NCI-H524 treated with DMSO at 0.1 percent for 48 hours (cell line): ENCODE results near the gene ZDHHC7.
"Not testable (repeated sequence)": the region's sequence is repeated elsewhere in the genome, so short reads cannot be mapped to it uniquely, and the experiment has no call there.

ENCODE experiments used
- DNase-seq: peaks from one replicate; lab custom pipeline; 2025; lab: John Stamatoyannopoulos, UW

Gene ZDHHC7

DNA sequence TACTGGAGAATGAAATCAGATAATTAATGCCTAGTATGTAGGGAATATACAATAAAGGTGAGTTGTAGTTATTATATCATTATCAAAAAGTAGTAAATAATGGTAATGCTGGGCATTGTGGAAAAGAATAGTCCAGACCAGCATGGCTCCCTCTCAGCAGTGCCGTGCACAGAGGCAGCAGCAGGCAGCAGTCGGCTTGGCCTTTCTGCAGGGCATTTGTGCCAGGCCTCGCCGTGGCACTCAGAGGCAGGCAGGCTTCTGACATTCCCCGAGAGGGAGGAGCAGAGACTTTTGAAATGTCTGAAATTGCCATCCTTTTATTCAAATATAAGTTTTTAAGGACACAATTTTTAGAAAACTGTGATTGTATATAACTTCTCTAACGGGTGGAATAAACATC lies 31.3 kb upstream of the ZDHHC7 start:
- no peak for DNase-seq

DNA sequence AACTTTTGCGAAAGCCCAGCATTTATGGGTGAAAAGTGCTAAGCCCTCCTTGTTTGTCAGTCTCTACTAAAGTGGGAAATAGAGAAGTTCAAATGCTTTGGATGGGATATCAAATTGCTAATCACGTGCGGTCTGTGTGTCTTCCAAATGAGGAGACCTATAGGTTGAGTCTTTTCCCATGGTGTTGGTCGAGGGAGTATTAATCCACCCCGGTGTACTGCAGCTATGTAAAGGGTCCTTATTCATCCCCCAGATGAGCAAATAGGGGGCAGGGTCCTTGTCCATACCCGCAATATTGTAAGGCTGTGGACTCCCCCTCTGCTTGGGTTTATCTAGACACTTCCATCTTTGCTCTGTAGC lies 30.8 kb upstream of the ZDHHC7 start:
- peak; percentile 59 for DNase-seq

DNA sequence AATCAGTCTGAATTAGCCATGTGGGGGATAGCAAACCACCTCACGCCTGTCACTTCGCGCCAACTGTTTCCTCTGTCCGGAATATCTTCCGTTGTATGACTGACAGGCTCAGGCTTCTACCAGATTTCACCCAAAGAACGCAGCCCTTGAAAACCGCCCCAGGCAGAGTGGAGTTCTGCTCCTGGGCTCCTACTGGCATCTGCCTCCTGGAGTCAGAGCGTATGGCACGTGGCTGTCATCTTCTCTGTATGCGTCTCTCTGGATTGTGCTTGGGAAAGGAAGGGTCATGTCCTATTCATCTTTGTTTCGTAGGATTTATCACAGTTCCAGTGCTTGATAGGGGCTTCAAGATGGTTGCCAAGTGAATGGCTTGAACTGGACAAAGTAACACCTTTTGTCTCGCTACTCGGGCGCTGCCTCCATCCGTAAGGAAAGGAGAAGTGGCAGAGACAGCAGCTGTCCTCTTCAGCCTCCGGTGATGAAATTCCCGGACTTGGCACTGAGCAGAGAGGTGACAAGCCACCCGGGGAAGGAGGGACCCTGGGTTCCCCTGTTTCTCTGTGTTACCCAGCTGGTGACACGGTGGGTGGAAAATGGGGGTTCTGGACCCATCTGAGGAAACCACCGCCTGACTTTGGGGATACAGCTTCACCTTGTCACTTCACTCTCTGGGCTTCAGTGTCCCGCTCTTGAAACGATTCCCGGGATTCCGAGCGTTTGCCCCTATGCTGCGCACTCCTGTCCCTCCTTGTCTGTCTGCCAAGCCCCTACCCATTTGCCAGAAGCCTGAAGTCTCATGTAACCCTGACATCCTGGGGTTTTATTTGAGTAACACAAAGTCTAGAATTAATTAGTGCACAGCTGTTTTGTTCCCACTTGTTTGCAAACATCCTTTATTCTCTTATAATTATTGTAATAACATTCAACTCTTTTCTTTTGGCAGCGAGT lies 30.2 kb upstream of the ZDHHC7 start:
- DNase-seq, result peak; percentile 85

DNA sequence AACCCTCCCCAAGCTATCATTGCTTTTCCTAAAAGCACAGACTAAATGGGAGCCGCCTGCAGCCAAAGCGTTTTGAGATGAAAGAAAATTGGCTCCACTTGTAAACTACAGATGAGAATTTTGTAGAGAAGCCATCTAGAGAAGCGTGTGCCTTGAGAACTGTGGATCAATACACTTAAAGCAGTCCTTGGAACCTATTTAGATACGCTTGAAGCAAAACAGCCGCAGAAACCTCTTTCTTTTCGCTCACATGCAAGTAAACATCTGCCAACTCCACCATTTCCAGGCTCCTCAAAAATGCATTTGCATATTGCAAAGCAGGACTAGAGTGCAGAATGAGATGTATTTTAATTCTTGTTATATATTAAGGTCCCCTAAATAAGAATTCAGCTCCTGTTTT lies 29.4 kb upstream of the ZDHHC7 start:
- DNase-seq, result peak; percentile 61

DNA sequence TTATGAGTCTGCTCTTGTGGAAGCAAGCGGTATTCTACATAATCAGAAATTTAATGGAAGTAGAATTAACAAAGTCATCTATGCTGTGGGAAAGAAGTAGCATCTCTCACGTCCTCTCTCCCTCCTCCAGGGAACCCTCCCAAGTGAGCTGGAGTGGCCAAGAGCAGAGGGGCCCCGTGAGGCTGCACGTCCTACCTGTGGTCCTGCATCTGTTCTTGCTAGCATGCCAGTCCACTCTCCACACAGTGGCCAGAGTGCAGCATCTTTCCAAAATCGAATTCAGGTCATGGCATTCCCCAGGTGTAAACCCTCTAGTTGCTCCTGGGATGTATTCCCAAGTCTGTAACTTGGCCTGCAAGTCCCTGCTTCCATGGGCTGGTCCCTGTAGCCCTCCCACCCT lies 26.4 kb upstream of the ZDHHC7 start:
- no peak for DNase-seq

DNA sequence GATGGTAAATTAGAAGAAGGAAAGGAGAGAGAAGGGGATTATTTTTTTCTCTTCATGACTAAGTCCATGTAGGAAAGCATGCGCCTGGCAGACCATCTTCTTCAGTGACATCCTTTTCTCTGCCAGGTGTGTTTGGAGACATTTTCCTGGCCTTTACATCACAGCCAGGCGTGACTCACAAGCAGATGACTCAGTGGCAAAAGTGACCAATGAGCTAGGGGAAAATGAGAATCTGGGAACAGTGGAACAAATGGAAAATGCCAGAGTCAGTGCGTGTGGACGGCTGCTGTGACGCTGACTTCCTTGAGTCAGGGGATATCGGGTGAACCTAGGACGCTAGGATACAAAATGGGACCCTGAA lies 25.7 kb upstream of the ZDHHC7 start:
- no peak for DNase-seq

DNA sequence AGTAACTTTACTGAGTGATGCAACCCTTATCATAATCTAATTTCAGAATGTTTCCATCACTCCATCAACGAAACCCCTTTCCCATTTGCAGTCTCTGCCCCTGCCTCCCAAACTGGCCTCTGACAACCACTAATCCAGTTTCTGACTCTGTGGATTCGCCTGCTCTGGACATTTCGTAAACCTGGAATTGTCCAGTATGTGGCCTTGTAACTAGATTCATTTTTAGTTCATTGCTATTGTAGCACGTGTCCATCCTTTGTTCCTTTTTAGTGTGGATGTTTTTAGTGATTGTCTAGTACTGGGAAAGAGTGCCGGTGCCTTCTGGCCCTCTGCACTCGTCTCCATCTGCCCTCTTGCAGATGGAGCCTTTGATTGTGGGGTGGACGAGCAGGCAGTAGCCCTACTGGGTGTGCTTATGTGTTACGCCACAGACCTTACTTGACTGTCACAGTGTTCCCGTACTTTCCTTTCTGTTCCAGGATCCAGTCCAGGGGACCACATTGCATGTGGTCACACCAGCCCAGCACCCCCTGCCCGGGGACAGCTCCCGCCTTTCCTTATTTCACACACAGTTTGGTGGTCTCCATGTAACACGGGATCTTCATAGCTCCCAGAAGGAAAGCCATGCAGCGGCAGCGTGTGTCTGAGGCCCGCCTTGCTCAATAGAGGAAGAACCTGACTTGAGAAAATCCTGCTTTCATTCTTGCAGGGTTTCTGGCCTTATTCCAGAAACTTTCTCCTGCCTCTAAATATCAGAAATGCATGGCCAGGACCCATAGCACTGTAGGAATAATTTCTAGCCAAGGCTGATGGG lies 25.1 kb upstream of the ZDHHC7 start:
- no peak for DNase-seq

DNA sequence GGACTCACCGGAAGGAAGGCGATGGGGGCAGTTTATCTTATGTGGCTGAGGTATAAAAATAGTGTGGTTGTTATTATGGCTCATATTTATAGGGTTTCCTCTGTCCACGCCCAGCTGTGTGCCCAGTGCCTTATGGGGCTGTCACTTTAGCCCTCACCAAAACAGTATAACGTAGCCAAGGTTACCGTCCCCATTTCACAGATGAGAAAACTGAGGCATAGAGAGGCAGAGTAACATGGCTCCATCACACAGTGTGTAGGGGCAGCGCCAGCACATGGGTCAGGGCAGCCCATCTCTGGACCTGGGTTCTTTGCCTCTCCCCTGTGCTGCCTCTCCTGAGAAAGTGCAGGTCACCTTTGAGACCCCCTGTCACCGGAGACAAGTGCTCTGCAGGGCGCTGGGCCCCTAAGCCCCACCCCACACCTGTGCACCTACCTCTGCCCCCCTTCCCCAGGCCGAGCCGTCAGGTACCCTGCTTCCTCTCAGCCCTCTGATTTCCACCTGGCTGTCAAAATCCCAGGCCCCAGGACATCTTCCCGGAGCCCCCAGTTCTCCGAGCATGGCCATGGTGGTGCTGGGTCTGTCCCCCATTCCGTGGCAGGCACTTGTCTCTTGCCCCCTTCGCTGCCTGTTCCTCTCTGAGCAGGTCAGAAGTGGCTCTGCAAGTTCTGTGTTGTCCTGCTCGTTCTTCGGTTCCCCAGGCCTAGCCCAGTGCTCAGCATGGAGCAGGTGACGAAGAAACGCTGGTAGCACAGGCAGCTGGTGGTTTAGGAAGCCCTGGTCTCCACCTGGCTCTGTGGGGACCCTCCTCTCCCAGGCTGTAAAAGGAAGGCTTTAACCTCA lies 23.5 kb upstream of the ZDHHC7 start:
- DNase-seq, result no peak

DNA sequence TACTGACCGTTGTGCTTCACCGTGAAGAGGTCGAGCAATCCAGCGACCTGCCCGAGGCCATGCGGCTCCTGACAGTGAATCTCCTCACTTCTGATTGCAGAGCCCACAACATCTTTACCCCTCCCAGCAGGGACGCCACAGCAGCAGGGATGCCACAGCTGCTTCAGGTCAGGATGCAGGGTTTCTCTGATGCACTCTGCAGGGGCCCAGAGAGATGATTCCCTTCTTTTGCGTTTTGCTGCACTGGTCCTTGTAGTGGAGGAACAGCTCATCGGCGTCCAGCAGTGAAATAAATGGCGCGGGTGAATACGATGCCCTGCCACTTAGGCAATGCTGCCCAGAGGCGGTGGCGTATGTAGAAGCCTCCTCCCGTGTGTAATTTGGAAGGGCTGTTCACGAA lies 21.8 kb upstream of the ZDHHC7 start:
- DNase-seq, result no peak

DNA sequence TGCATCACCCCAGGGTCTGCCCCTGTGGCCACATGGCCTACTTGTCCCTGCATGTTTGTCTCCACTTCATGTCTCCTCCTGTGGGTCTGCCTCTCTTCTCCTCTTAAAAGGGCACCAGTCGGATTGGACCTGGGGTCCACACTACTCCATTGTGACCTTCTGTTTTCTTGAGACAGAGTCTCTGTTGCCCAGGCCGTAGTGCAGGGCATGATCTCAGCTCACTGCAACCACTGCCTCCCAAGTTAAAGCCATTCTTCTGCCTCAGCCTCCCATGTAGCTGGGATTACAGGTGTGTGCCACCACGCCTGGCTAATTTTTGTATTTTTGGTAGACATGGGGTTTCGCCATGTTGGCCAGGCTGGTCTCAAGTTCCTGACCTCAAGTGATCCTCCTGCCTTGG lies 20.9 kb upstream of the ZDHHC7 start:
- DNase-seq, result not testable (repeated sequence)

DNA sequence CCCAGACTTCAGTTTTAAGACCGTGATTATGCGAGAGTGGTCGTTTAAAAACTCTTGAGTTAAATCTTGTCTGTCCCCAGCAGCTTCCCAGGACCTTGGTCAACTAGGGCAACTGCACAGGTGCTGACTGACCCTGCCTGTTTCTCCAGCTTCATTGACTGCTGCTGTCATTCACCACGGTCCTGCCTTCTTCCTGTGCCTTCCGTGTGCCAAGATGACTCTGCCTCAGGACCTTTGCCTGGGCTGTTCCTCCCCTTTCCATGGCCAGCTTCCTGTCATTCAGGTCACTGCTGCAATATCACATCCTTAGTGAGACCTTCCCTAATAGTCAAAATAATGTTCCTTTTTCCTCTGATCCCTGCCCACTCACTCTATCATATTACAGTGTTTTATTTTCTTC lies 20.1 kb upstream of the ZDHHC7 start:
- no peak for DNase-seq

DNA sequence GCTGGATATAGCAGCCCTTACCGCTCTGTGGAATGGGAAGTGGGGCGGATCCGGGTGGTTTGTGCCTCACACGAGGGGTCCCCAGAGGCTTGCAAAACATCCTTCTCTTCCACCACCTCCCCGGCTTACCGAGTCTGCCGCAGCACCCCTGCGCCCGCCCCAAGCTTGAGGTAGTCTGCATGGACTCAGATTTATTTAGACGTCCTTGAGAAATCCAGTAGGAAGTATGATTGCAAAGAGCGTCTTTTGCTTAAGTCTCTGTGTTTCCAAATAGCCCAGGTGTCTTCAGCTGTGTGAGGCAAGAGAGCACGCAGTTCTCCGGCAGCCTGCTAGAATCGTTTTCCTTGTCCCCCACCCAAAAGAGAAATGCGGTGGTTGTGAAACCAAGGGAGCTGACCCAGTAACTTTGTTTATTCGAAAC lies 18.7 kb upstream of the ZDHHC7 start:
- DNase-seq, result no peak

DNA sequence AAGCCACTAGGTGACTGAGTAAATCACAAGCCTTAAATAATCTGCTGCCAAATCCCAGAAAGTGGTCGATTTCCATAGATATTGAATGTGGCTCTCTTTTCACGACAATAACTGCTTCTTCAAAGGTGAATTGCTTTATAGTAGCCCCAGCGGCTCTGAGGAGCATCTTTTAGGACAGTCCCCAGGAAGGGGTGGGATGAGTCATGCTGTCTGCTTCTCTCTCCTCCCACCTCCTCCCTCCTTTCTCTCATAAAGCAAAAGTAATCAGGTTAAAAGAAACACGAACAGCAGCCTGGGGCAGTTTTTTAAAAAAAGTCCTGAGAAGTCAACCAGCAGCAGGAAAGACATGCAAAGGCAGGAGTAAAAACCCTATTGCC lies 18.1 kb upstream of the ZDHHC7 start:
- no peak for DNase-seq

DNA sequence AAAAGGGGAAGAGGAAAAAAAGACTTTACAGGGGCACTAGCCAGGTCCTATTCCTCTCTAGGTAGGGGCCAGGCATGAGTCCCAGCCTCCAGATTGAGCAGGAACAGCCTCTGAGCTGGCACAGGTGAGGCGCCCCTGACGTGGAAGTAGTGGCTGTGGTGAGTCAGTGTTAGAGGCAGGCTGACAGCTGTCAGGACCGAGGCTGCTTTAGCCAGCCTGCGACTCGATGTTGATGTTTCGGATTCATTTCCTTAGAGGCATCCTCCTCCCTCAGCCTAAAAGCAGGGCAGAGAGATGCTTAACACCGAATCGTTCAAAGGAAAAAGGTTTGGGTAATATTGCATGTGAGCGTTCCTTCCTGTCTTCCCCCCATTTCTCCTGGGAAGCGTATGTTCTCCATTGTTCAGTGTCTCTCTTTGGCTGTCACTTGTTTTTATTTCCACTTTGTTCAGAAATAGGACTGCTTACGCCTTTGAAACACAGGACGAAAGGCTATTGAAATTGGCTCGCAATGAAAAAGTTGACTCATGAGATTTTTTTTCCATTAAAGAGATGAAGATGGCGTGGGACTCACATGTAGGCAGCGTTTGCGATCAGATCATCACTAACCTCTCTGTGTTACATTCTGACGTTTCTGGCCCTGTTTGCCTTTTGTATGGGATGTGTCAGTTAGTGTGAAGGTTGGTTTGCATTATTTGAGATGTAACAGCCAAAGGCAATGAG lies 17.5 kb upstream of the ZDHHC7 start:
- DNase-seq, result no peak

DNA sequence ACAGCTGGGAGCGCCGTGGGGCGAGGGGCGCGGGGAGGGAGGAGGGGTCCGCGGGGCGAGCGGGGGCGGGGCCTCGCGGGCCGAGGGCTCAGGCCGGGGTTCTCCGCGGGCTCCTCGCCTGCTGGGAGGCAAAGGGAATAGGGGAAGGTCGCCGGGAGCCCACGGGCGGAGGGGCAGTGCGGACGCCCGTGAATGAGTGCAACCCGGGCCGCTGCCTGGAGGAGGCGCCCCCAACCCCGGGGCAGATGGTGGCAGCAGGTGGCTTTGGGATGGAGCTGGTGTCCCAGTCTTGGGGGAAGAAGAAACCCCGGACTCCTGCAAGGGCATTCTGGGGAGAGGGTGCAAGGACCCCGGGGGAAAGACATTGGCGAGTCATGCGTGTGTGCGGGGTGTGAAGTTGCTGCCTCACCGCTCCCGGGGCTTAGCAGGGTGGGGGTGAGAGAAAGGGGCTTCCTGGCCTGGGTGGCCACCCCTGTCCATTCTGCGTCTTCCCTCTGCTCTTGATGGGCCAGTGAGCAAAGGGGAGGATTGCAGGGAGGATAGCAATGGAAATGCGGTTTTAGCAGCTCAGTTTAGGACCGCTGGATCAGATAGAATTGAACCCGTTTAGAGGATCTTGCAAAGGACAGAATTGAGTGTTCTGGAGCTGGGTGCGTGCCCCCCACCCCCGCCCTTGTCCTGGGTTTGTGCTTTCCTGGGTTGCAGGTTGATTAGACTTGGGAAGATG lies 16.8 kb upstream of the ZDHHC7 start:
- peak; percentile 2 for DNase-seq

DNA sequence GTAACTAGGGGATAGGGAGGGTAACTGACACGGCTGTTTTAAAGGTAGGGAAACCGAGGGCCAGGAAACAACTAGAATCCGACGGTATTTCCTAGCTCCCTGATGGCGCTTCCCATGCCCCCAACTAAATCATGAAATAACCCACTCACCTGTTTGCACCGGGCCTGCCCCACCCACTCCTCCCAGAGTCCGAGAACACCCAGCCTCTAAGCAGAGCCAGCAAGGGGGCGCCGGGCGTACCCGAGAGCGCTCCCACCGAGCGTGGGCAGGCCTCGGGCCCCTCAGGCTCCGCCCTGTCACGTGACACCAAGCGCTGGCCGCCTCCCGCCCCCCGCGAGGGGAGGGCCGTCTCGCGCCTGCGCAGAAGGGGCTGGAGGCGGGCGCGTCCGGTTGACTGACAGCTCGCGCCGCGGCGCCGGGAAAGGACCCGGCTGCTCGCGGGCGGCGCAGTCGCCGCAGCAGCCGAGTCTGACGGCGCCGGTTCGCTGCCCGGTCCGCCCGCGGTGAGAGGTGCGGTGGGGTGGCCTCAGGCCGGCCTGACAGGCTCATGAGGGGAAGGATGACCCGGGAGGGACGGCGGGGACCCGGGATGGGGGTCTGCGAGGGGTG lies 16.1 kb upstream of the ZDHHC7 start, which contains the start of gene KIAA0513:
Gene KIAA0513, plus strand, starts transcription at position 447 of the 609 bp plus-strand sequence. CDS start 39,277 bp downstream, outside the sequence.
- peak; percentile 45 for DNase-seq

DNA sequence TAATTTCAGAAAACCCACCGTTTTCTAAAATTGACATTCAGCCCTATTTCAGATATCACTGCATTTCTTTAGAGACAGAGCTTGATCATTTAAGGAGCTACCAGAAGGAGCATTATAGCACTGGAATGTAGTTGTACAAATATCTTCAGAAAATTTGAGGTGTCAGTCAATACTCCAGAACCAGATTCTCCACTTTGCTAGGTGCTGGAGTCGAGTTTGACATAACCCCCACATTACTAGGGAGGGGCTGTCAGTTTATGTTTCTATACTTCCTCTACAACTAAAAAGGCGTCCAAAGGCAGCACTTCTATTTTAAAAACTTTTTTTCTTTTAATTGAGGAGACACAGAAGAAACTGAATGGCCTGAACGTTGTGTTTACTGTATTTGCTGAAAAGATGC lies 15.4 kb upstream of the ZDHHC7 start:
- DNase-seq, result no peak

DNA sequence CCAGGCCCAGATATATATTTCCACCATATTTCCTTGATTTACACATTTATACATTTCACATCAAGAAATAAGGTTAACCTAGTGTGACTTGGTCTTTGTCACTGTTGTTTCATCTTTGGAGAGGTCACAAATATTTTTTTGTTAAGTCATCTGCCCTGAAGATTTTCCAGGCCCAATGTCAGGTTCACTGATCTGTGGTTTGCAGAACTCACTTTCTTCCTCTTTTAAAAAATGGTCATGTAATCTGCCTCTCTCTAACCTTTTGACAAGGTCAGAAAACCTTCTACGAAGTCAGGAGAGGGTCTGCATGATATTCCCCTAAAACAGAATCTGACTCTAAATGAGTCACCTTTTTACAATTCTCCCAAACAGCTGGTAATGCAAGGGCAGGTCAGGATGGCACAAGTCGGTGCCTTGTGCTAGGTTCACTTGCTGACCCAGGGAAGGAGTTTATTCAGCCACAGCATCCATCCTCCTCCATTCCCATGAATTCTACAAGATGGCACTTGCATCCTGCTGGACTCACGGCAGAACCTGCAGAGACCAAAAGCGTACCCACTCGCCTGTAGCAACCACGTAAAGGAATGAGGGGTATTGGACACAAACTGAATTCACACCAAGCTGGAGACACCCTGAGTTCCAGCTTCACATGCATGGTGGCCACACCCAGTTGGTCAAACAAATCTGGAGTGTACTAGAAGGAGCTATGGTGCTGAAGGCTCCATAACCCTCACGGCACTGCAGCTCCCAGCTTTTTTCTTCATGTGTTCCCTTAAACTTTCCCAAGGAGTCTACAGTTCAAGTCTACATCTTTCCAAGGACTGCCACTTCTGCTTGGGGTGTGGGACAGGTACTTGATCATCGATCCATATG lies 14.7 kb upstream of the ZDHHC7 start:
- DNase-seq, result no peak

DNA sequence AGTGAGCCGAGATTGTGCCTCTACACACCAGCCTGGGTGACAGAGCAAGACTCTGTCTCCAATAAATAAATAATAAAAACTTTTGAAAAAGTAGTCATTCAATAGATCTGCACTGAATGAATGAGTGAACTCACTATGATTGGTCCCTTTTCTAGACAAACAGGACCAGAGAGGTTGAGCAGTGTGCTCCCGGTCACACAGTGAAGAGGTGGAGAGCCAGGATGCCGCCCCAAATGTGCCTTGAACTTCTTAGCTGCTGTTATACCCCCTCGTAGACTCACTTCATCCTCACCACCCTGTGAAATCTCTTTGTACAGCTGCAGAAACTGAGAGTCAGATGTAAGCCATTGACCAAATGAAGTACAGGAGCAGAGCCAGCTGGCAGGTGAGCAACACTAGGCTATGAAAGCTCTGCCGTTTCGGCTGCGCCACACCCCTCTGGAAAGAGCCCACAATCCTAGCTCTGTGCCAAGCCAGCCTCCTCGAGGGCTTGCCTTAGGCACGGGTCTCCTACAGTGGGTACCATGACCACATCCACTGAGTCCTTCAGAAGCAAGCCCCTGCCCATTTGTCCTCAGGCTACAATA lies 8.4 kb upstream of the ZDHHC7 start:
- no peak for DNase-seq
